ENCODE measurements around the gene PNO1.

- TF ChIP-seq POLR2A (IDR thresholded peaks at IDR 0.05) = no peak
- TF ChIP-seq CTCF (IDR thresholded peaks at IDR 0.05) = no peak
- TF ChIP-seq POLR2AphosphoS5 (IDR thresholded peaks at IDR 0.05) = no peak
These were observed 47.6 kb upstream of the PNO1 start for GRCh38 chr2:68110102-68110501.

All from stomach (tissue), 4 donors.